Measurements from ENCODE around the gene IGLL5.
"Not testable (repeated sequence)": the region's sequence is repeated elsewhere in the genome, so short reads cannot be mapped to it uniquely, and the experiment has no call there.

The IGLL5 gene

DNA sequence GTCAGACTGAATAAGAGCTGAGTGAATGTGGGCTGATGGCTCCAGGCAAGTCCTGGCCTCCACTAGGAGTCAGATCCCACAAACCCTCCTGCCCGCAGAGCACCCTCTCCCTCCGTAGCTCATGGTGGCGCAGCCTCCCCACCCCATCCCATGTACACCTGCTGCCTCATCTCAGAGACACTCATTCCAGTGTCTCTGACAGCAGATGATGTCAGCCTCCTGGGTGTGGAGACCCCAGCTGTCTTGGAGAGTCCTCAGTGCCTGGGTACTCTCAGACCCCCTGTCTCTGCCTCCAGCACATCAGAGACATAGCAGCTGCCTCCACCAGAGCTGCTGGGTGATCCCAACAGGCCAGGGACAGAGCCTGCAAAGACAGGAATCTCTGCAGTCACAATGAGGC lies 9.5 kb downstream of the IGLL5 start:
- DNase-seq (ENCODE audit: low read depth), result no peak
- no peak overlapping the region for H3K4me3 ChIP-seq (ENCODE audit: control insufficient read depth, low read depth, low read length)
- TF ChIP-seq, protein P1, sequence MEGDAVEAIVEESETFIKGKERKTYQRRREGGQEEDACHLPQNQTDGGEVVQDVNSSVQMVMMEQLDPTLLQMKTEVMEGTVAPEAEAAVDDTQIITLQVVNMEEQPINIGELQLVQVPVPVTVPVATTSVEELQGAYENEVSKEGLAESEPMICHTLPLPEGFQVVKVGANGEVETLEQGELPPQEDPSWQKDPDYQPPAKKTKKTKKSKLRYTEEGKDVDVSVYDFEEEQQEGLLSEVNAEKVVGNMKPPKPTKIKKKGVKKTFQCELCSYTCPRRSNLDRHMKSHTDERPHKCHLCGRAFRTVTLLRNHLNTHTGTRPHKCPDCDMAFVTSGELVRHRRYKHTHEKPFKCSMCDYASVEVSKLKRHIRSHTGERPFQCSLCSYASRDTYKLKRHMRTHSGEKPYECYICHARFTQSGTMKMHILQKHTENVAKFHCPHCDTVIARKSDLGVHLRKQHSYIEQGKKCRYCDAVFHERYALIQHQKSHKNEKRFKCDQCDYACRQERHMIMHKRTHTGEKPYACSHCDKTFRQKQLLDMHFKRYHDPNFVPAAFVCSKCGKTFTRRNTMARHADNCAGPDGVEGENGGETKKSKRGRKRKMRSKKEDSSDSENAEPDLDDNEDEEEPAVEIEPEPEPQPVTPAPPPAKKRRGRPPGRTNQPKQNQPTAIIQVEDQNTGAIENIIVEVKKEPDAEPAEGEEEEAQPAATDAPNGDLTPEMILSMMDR (IDR thresholded peaks at IDR 0.05; ENCODE audit: control insufficient read depth, insufficient read depth, low read depth, low read length, missing control alignments), result no peak

GRCh38 chr22:22897947-22898346 lies 10.3 kb downstream of the IGLL5 start:
- no peak overlapping the region for H3K4me3 ChIP-seq (ENCODE audit: control insufficient read depth, low read depth, low read length)
- no peak for DNase-seq (ENCODE audit: low read depth)
- TF ChIP-seq, protein P1 (IDR thresholded peaks at IDR 0.05; ENCODE audit: control insufficient read depth, insufficient read depth, low read depth, low read length, missing control alignments), result no peak

DNA sequence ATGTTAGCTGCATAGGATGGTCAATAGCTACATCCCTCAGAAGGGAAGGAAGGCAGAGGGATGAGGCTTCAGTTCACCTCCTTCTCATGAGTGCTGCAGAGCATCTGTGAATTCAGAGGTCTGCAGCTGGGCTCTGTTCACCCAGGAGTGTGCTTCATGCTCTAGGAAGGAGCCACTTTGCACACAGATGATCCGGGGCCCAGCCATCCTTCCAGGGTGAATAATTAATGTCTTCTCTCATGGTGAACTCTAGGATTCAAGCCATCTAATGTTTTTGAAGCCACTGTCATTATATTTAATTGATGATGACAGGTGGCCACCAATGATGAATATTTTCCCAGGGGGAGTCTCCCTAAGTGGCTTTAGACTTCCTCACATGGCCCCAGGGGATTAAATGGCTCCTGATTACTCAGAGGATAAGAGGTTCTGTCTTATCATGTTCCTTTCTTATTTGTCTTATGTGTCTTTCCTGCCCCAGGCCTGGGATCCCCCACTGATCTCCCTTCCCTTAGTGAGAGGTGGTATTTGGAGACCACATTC lies 10.9 kb downstream of the IGLL5 start:
- not testable (repeated sequence) for DNase-seq (ENCODE audit: low read depth); H3K4me3 ChIP-seq (ENCODE audit: control insufficient read depth, low read depth, low read length)

GRCh38 chr22:22899342-22900080 lies 11.9 kb downstream of the IGLL5 start:
- DNase-seq (ENCODE audit: low read depth); H3K4me3 ChIP-seq (ENCODE audit: control insufficient read depth, low read depth, low read length): not testable (repeated sequence)

DNA sequence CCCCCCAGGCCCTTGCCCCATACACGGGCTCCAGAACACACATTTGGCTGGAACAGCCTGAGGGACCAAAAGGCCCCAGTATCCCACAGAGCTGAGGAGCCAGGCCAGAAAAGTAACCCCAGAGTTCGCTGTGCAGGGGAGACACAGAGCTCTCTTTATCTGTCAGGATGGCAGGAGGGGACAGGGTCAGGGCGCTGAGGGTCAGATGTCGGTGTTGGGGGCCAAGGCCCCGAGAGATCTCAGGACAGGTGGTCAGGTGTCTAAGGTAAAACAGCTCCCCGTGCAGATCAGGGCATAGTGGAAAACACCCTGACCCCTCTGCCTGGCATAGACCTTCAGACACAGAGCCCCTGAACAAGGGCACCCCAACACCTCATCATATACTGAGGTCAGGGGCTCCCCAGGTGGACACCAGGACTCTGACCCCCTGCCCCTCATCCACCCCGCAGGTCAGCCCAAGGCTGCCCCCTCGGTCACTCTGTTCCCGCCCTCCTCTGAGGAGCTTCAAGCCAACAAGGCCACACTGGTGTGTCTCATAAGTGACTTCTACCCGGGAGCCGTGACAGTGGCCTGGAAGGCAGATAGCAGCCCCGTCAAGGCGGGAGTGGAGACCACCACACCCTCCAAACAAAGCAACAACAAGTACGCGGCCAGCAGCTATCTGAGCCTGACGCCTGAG lies 13.1 kb downstream of the IGLL5 start:
- not testable (repeated sequence) for DNase-seq (ENCODE audit: low read depth); H3K4me3 ChIP-seq (ENCODE audit: control insufficient read depth, low read depth, low read length)

DNA sequence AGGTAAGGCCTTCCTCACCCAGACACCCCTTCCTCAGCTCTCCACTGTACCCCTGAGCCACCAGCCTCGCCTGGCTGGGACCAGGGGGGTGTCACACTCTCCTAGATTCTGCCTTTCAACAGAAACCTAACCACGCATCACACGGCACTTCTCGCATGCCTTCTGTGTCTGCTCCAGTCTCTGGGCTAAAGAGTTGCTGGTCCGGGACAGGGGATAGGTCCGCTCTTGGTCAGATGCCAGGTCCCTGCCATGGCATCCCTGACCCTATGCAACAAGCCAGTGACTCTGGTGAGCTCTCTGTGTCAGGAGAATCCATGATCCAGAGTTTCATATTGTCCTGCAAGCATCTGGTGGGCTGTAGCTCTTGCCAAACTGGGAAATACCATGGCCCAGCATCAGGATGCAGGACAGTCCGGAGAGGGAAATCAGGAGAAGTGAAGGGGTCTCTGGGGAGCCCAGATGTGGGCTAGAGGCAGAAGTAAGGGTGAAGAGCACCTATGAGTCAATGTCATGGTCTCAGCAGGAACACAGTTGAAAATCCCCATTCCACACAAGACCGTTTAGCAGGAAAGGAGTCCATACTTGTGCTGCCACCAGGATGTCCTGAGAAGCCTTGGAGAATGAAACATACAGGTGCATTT lies 14.1 kb downstream of the IGLL5 start:
- TF ChIP-seq, protein P1 (IDR thresholded peaks at IDR 0.05; ENCODE audit: control insufficient read depth, insufficient read depth, low read depth, low read length, missing control alignments), result no peak
- H3K4me3 ChIP-seq (ENCODE audit: control insufficient read depth, low read depth, low read length), result no peak overlapping the region
- DNase-seq (ENCODE audit: low read depth), result no peak

DNA sequence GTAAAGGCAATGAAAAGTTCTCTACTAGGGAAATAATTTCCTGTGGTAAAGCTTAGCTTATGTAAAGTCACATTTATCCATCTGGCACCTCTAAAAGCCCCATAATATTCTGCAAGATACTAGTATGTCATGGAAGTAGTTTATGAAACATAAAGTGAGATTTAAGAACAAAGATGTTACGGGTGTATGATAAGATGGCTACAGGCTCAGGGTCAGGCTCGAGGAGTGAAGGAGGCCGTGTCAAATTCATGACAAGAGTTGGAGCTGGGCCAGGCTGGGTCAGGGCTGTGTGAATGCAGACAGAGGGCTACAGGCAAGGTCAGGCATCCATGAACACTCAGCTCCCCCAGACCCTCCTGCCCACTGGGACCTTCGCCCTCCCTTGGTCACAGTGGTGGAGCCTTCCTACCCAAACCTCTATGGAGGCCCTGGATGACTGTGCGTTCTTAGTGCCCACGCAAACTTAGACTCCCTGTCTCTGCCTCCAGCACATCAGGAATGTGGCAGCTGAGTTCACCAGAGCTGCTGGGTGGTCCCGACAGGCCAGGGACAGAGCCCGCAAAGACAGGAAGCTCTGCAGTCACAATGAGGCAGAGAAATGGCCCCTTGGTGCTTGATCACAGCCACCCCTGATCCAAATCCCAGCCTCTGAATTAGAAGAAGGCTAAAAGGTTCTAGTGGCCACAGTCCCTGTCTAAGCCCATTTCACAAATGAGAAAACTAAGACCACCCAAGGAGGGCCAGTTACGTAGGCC lies 14.8 kb downstream of the IGLL5 start:
- DNase-seq (ENCODE audit: low read depth), result no peak
- H3K4me3 ChIP-seq (ENCODE audit: control insufficient read depth, low read depth, low read length), result no peak overlapping the region
- TF ChIP-seq, protein P1 (IDR thresholded peaks at IDR 0.05; ENCODE audit: control insufficient read depth, insufficient read depth, low read depth, low read length, missing control alignments), result no peak

Data from AG09309 (cell line).